GM19193 (cell line): ENCODE results near the gene CDC42BPA.

Experiments used
- POLR2A ChIP-seq: IDR thresholded peaks from 4 replicates; pipeline ENCODE4 v1.6.1; 2011; ENCODE audit not compliant: insufficient read depth, insufficient read length; ENCODE audit errors: extremely low read depth

Gene CDC42BPA

GRCh38 chr1:227004796-227005195 lies 313.5 kb downstream of the CDC42BPA start:
- TF ChIP-seq POLR2A, result no peak

GRCh38 chr1:227003165-227003564 lies 315.1 kb downstream of the CDC42BPA start:
- no peak for TF ChIP-seq POLR2A

- no peak for TF ChIP-seq POLR2A
Observed at GRCh38 chr1:227002531-227003049, 315.7 kb downstream of the CDC42BPA start.

GRCh38 chr1:226995365-226996332 lies 322.6 kb downstream of the CDC42BPA start:
- TF ChIP-seq POLR2A, result no peak

GRCh38 chr1:226994586-226995364 lies 323.5 kb downstream of the CDC42BPA start:
- no peak for TF ChIP-seq POLR2A

GRCh38 chr1:226993814-226994585 lies 324.3 kb downstream of the CDC42BPA start:
- TF ChIP-seq POLR2A, result no peak

GRCh38 chr1:226991920-226992319 lies 326.4 kb downstream of the CDC42BPA start:
- TF ChIP-seq POLR2A, result no peak

- TF ChIP-seq POLR2A, result no peak
Observed at GRCh38 chr1:226990133-226990716, 328.1 kb downstream of the CDC42BPA start.

GRCh38 chr1:226989085-226989920 lies 329.0 kb downstream of the CDC42BPA start:
- no peak for TF ChIP-seq POLR2A

GRCh38 chr1:226988334-226988666 lies 330.0 kb downstream of the CDC42BPA start:
- TF ChIP-seq POLR2A, result no peak

GRCh38 chr1:226987623-226988333 lies 330.5 kb downstream of the CDC42BPA start:
- TF ChIP-seq POLR2A, result no peak

- no peak for TF ChIP-seq POLR2A
Observed at GRCh38 chr1:226987179-226987536, 331.1 kb downstream of the CDC42BPA start.

- no peak for TF ChIP-seq POLR2A
Observed at GRCh38 chr1:226986496-226987178, 331.7 kb downstream of the CDC42BPA start.

- TF ChIP-seq POLR2A, result no peak
Observed at GRCh38 chr1:226985839-226986463, 332.3 kb downstream of the CDC42BPA start.
